Measurements from ENCODE around the gene CDK2AP2.

Gene CDK2AP2

GRCh38 chr11:67503119-67504004, 4.6 kb downstream of the CDK2AP2 start:
- DNase-seq (ENCODE audit: low read depth in 2 of 2), result no peak

GRCh38 chr11:67502328-67502979, 5.5 kb downstream of the CDK2AP2 start:
- no peak for DNase-seq (ENCODE audit: low read depth in 2 of 2)

- no peak for DNase-seq (ENCODE audit: low read depth in 2 of 2)
These were observed 6.1 kb downstream of the CDK2AP2 start for GRCh38 chr11:67501854-67502253.

- no peak for DNase-seq (ENCODE audit: low read depth in 2 of 2)
These were observed 6.9 kb downstream of the CDK2AP2 start for GRCh38 chr11:67500831-67501715.

GRCh38 chr11:67500484-67500821, 7.5 kb downstream of the CDK2AP2 start:
- no peak for DNase-seq (ENCODE audit: low read depth in 2 of 2)

- DNase-seq (ENCODE audit: low read depth in 2 of 2), result no peak
These were observed 8.0 kb downstream of the CDK2AP2 start for GRCh38 chr11:67499808-67500483.

- DNase-seq (ENCODE audit: low read depth in 2 of 2), result no peak
These were observed 9.4 kb downstream of the CDK2AP2 start for GRCh38 chr11:67498544-67498972.

GRCh38 chr11:67497656-67498291, 10.2 kb downstream of the CDK2AP2 start:
- no peak for DNase-seq (ENCODE audit: low read depth in 2 of 2)

- DNase-seq (ENCODE audit: low read depth in 2 of 2), result no peak
These were observed 11.8 kb downstream of the CDK2AP2 start for GRCh38 chr11:67496113-67496512.

GRCh38 chr11:67495234-67496005, 12.5 kb downstream of the CDK2AP2 start:
- no peak for DNase-seq (ENCODE audit: low read depth in 2 of 2)

- no peak for DNase-seq (ENCODE audit: low read depth in 2 of 2)
These were observed 13.4 kb downstream of the CDK2AP2 start for GRCh38 chr11:67494371-67495233.

- DNase-seq (ENCODE audit: low read depth in 2 of 2), result no peak
These were observed 14.2 kb downstream of the CDK2AP2 start for GRCh38 chr11:67493548-67494370.

GRCh38 chr11:67492801-67493547, 15.0 kb downstream of the CDK2AP2 start:
- DNase-seq (ENCODE audit: low read depth in 2 of 2), result no peak

GRCh38 chr11:67492069-67492727, 15.8 kb downstream of the CDK2AP2 start:
- DNase-seq (ENCODE audit: low read depth in 2 of 2), result no peak

- DNase-seq (ENCODE audit: low read depth in 2 of 2), result no peak
These were observed 16.5 kb downstream of the CDK2AP2 start for GRCh38 chr11:67491276-67492068.

- no peak for DNase-seq (ENCODE audit: low read depth in 2 of 2)
These were observed 17.3 kb downstream of the CDK2AP2 start for GRCh38 chr11:67490727-67491065.
